HG03280 (cell line): ENCODE data around the gene TACC2.
"Not testable (repeated sequence)": the region's sequence is repeated elsewhere in the genome, so short reads cannot be mapped to it uniquely, and the experiment has no call there.

ENCODE experiments used
- ATAC-seq: cut with Tn5 transposase; IDR thresholded peaks from one replicate; pipeline ENCODE4 v1.9.1; 2021; ENCODE audit warnings: mild to moderate bottlenecking, moderate library complexity; ENCODE audit not compliant: unreplicated experiment

The TACC2 gene

GRCh38 chr10:121983852-121984251, 5.1 kb upstream of the TACC2 start:
- no peak for ATAC-seq

- ATAC-seq: no peak
Measured at GRCh38 chr10:121984463-121984862, 4.5 kb upstream of the TACC2 start.

DNA sequence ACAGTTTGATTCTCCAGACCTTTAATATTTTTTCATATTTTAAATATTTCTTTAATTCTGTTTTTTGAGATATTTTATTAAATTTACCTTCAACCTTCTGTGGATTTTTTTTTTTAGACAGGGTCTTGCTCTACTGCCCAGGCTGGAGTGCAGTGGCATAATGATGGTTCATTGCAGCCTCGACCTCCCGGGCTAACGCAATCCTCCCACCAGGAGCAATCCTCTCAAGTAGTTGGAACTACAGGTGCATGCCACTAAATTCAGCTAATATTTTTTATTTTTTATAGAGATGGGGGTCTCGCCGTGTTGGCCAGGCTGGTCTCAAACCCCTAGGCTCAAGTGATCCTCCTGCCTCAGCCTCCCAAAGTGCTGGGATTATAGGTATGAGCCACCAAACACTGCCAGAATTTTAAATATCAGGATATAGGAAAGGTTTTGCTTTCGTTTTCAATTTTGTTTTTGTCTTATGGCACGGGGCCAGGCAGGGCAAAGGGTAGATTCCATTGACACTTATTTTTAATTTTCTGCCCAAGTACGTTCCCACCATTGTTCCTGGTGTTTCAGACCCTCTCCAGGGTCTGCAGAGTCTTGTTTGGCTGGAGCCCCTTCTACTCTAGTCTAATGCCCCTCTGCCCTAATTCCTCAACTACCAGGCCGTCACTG, 1.2 kb downstream of the TACC2 start:
- no peak for ATAC-seq

DNA sequence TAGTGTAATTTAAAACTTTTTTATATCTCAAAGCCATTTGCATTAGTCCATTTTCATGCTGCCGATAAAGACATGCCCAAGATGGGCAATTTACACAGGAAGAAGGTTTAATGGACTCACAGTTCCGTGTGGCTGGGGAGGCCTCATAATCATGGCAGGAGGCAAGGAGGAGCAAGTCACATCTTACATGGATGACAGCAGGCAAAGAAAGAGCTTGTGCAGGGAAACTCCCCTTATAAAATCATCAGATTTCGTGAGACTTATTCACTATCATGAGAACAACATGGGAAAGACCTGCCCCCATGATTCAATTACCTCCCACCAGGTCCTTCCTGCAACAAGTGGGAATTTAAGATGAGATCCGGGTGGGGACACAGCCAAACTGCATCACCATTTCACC, 2.8 kb downstream of the TACC2 start:
- ATAC-seq: not testable (repeated sequence)

DNA sequence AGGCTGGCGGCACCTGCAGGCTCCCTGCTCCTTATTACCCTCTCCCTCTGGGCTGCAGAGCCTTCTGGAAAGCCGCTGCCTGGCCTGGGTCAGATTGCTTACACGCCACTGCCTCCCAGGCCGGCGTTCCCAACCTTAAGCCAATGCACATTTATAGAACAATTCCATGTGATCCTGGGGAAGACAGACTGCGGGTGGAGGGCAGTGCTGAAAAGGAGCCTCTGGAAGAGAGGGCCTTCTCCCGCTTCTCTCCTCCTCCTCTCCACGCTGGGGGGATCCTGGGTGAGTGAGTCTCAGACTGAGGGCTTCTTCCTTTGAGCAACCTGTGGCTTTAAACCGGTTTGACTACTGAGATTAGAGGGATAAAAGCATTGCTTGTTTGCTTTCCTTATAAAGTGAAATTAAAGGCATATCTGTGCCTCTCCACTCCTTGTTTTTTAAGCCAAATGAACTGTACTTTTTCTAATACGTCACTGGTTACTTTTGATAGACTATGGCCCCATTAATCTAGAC, 5.5 kb downstream of the TACC2 start:
- no peak for ATAC-seq

- ATAC-seq: no peak
Measured at GRCh38 chr10:121998462-121998861, 9.5 kb downstream of the TACC2 start.

- ATAC-seq: no peak
Measured at GRCh38 chr10:121999301-121999700, 10.3 kb downstream of the TACC2 start.

DNA sequence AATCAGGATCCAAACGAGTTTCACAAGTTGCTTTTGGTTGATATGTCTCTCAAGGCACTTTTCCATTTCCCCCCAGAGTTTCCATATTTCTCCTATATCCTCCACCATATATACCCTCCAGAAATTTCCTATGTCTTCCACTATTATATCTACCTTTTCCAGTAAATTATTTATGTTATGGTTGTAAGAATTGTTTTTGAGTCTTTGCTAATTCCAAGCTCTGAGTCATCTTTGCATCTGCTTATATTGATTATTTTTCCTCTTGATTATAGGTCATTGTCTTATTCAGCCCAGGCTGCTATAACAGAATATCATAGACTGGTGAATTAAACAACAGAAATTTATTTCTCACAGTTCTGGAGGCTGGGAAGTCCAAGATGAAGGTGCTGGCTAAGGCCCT, 12.7 kb downstream of the TACC2 start:
- no peak for ATAC-seq

DNA sequence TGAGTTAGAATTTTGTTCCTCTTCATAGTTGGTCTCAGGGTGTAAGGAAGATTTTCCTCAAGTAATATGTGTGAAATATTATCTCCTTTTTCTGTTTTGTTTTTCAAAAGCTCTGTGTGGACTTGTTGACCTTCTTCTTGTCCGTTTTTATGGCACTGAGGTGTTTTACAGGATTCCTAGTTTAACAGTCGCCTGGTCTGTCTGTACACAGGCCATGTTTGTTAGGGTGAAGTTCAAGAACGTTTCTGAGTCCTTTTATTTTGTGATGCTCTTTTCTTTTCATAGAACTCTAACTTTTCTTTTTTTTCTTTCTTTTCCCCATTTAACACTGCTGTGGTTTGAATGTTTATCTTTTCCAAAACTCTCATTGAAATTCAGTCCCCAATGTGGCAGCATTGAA, 18.5 kb downstream of the TACC2 start:
- ATAC-seq: no peak

DNA sequence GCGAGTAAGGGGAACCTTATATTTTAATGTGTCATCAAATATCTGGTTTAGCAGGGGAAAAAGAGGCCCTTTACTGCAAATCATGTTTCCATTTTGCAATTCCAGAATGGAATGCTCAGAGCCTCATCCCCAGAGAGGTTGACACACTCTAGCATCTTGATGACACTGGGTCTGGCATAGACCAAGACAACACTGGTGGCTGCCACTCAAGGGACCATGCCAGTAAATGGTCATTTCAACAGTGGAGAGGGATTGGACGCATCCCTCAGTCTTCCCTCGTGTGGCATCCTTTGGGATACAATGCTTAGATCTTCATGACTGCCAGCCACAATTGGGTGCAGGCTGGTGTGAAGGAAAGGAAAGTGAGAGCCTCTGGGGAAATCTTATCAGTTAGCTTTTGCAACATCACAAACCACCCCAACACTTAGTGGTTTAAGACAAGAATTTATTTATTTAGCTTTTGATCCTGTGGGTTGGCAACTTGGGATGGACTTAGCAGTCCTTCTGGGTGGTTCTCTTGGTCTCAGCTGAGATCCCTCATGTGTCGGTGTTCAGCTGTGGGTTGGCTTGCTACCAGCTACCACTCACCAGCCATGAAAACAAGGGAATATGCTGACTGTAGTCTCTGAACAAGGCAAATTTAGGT, 21.6 kb downstream of the TACC2 start:
- ATAC-seq: no peak

GRCh38 chr10:122012731-122013130, 23.8 kb downstream of the TACC2 start:
- no peak for ATAC-seq

DNA sequence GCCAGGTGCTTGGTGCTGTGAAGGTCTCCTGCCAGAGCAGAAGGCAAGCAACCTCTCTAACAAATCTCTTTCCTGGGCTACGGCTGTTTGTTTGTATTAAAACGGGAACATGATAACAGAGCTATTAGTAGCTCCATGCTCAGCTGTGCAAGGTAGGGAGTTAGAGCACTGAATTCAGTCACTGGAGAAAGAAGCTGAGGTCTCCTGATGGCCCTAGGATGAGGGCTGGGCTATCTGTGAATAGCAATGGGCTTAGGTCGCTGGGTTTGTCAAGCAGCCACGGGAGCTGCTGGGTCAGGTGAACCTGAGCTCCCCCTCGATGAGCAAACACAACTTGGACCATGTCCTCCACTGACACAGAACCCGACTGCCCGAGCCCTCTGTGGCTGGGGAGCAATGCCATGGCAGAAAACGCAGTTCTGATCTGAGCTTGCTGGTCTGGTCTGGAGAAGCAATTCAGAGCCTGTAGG, 24.4 kb downstream of the TACC2 start:
- no peak for ATAC-seq

- ATAC-seq: no peak
Measured at GRCh38 chr10:122014652-122015248, 25.8 kb downstream of the TACC2 start.

GRCh38 chr10:122017926-122018325, 29.0 kb downstream of the TACC2 start:
- not testable (repeated sequence) for ATAC-seq

- no peak for ATAC-seq
Measured at GRCh38 chr10:122018491-122018890, 29.5 kb downstream of the TACC2 start.

DNA sequence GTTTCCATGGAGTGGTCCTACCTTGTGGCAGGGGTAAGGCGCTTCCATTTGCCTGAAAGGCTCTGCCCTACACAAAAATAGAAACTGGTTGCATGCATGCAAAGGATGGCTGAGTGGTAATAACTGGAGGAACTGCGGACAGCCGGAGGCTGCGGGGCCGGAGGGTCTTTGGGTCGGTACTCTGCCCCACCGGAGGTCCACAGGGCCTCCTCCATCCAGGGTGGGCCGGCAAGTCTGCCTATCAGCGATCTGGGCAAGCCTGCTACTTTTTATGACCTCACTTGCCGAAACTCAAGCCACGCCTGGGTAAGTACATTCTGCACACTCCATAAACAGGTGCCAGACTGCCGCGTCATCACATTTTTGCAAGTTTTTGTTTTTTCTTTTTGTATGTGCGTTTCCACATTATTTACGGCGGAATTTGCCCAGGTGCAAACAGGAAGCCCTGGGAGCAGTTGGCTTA, 30.0 kb downstream of the TACC2 start:
- ATAC-seq: no peak

GRCh38 chr10:122019414-122019975, 30.5 kb downstream of the TACC2 start:
- ATAC-seq: no peak

GRCh38 chr10:122020226-122020625, 31.3 kb downstream of the TACC2 start:
- no peak for ATAC-seq

GRCh38 chr10:122021379-122021778, 32.4 kb downstream of the TACC2 start:
- ATAC-seq: no peak

GRCh38 chr10:122021828-122022227, 32.9 kb downstream of the TACC2 start:
- ATAC-seq: no peak

DNA sequence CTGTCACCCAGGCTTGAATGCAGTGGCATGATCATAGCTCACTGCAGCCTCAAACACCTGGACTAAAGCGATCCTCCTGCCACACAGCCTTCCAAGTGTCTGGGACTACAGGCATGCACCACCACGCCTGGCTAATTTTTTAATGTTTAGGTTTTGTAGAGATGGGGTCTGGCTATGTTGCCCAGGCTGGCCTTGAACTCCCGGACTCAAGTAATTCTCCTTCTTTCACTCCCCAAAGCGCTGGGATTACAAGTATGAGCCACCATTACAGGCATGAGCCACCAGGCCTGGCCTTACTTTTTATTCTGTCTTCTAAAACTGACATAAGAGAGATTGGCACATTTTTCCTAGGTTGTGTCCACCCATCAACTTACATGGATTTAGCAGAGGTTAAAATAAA, 33.3 kb downstream of the TACC2 start:
- no peak for ATAC-seq

DNA sequence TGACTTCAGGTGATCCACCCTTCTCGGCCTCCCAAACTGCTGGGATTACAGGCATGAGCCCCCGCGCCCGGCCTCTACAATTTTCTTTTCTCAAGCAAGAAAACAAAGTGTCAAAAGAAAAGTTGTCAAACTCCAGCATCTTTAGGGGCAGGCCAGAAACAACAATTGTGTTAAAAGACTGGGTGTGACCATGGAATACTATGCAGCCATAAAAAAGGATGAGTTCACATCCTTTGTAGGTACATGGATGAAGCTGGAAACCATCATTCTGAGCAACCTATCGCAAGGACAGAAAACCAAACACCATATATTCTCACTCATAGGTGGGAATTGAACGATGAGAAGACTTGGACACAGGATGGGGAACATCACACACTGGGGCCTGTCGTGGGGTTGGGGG, 34.3 kb downstream of the TACC2 start:
- not testable (repeated sequence) for ATAC-seq
